ENCODE data around the gene MBD2. TPM values are rescaled to one million over a fixed set of nuclear protein-coding genes. Genes with fewer than 3 reads are reported as not detected.
A peak's percentile ranks its signal among the peaks of the same experiment; 100 is the strongest.
"Not testable (repeated sequence)": the region's sequence is repeated elsewhere in the genome, so short reads cannot be mapped to it uniquely, and the experiment has no call there.

MBD2 gene
- total RNA-seq, 2 donors from 2014 or later, result 35.9 to 39.2 TPM

DNA sequence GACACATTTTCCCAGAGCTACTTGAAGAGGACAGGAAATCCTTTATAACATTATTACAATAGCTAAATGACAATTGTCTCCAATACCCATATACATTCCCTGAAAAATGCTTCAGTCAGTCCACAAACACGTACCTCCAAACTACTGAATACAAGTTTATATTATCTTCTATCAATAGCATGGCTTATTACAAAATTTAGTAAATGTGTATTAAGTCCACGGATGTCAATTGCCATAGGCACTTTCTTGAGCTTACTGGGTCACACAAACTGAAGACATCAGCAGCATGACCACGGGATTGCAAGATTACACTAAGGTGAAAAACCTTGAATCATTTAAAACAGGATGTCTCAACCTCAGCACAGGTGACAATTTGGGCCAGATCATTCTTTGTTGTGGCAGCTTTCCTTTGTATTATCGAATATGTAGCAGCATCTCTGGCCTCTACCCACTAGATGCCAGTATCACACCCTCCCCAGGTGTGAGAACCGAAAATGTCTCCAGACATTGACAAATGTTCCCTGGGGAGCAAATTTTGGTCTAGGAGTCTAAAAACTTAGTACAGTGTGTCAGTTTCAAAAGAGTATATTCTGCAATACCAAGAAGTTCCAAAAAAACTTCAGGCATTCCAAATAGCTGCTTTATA, 1.4 kb downstream of the MBD2 start:
- Histone ChIP-seq H3K4me3 (ENCODE audit: low read length) (peak overlapping the region; percentile 88), H3K27me3 (ENCODE audit: control insufficient read depth, insufficient read depth, low read length, poor library complexity, severe bottlenecking) (no peaks in the 10 kb centered on the region), H3K4me1 (ENCODE audit: control insufficient read depth, insufficient read depth, low read length) (peaks cover 8% of the 10 kb centered on the region), H3K9me3 (ENCODE audit: control insufficient read depth, low read length) (no peaks in the 10 kb centered on the region), H3K36me3 (ENCODE audit: control insufficient read depth, insufficient read depth, low read length) (peaks cover 5% of the 10 kb centered on the region), H3K9ac (ENCODE audit: extremely low read depth, low read length, poor library complexity, severe bottlenecking) (peak overlapping the region; percentile 7), H3K27ac (ENCODE audit: low read depth, low read length) (no peak overlapping the region)
- no peak overlapping the region for H3K27ac Mint-ChIP-seq
- TF ChIP-seq, protein P1, sequence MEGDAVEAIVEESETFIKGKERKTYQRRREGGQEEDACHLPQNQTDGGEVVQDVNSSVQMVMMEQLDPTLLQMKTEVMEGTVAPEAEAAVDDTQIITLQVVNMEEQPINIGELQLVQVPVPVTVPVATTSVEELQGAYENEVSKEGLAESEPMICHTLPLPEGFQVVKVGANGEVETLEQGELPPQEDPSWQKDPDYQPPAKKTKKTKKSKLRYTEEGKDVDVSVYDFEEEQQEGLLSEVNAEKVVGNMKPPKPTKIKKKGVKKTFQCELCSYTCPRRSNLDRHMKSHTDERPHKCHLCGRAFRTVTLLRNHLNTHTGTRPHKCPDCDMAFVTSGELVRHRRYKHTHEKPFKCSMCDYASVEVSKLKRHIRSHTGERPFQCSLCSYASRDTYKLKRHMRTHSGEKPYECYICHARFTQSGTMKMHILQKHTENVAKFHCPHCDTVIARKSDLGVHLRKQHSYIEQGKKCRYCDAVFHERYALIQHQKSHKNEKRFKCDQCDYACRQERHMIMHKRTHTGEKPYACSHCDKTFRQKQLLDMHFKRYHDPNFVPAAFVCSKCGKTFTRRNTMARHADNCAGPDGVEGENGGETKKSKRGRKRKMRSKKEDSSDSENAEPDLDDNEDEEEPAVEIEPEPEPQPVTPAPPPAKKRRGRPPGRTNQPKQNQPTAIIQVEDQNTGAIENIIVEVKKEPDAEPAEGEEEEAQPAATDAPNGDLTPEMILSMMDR (conservative IDR thresholded peaks at IDR 0.05), result peak; percentile 39
- no peaks in the 10 kb centered on the region for H3K27me3 Mint-ChIP-seq (ENCODE audit: insufficient read depth)
- DNase-seq, result no peak
- 55 to 56% methylated on average over 2 to 5 of the region's 5 CpGs for WGBS, 2 experiments (ENCODE audit: insufficient coverage in 1 of 2, insufficient read length in 1 of 2)
- H3K4me1 Mint-ChIP-seq, result peaks cover 33% of the 10 kb centered on the region
- peaks cover 14% of the 10 kb centered on the region for H3K36me3 Mint-ChIP-seq (ENCODE audit: low read depth)
- H3K9me3 Mint-ChIP-seq, result no peaks in the 10 kb centered on the region
- H3K4me3 Mint-ChIP-seq, result peak overlapping the region; percentile 87

- H3K36me3 ChIP-seq (ENCODE audit: control insufficient read depth, insufficient read depth, low read length), result peaks cover 10% of the 10 kb centered on the region
- H3K4me1 ChIP-seq (ENCODE audit: control insufficient read depth, insufficient read depth, low read length), result peaks cover 4% of the 10 kb centered on the region
- no peak overlapping the region for H3K27ac ChIP-seq (ENCODE audit: low read depth, low read length)
- H3K9me3 ChIP-seq (ENCODE audit: control insufficient read depth, low read length), result no peaks in the 10 kb centered on the region
- H3K4me3 ChIP-seq (ENCODE audit: low read length), result no peak overlapping the region
- 91% methylated on average over 2 of the region's 2 CpGs; no CpG with 5 or more reads in 1 of the 2 experiments for WGBS, 2 experiments (ENCODE audit: insufficient coverage in 1 of 2, insufficient read length in 1 of 2)
- Mint-ChIP-seq H3K36me3 (ENCODE audit: low read depth) (peaks cover 14% of the 10 kb centered on the region), H3K4me1 (peaks cover 21% of the 10 kb centered on the region), H3K9me3 (no peaks in the 10 kb centered on the region), H3K27ac (no peak overlapping the region), H3K27me3 (ENCODE audit: insufficient read depth) (no peaks in the 10 kb centered on the region), H3K4me3 (no peak overlapping the region)
- no peak for DNase-seq
- H3K27me3 ChIP-seq (ENCODE audit: control insufficient read depth, insufficient read depth, low read length, poor library complexity, severe bottlenecking), result no peaks in the 10 kb centered on the region
- TF ChIP-seq, protein P1 (conservative IDR thresholded peaks at IDR 0.05), result no peak
- no peak overlapping the region for H3K9ac ChIP-seq (ENCODE audit: extremely low read depth, low read length, poor library complexity, severe bottlenecking)
Measured at GRCh38 chr18:54220406-54220805, 4.1 kb downstream of the MBD2 start.

- 79 to 99% methylated on average over 3 to 5 of the region's 6 CpGs for WGBS, 2 experiments (ENCODE audit: insufficient coverage in 1 of 2, insufficient read length in 1 of 2)
- not testable (repeated sequence) for H3K9me3 ChIP-seq (ENCODE audit: control insufficient read depth, low read length); H3K9ac ChIP-seq (ENCODE audit: extremely low read depth, low read length, poor library complexity, severe bottlenecking); H3K9me3 Mint-ChIP-seq; H3K27ac ChIP-seq (ENCODE audit: low read depth, low read length); H3K27me3 ChIP-seq (ENCODE audit: control insufficient read depth, insufficient read depth, low read length, poor library complexity, severe bottlenecking); H3K4me3 ChIP-seq (ENCODE audit: low read length); H3K4me3 Mint-ChIP-seq; H3K27ac Mint-ChIP-seq; DNase-seq; H3K27me3 Mint-ChIP-seq (ENCODE audit: insufficient read depth); H3K4me1 ChIP-seq (ENCODE audit: control insufficient read depth, insufficient read depth, low read length)
- Mint-ChIP-seq H3K4me1 (peaks cover 17% of the 10 kb centered on the region), H3K36me3 (ENCODE audit: low read depth) (peaks cover 14% of the 10 kb centered on the region)
- peaks cover 15% of the 10 kb centered on the region for H3K36me3 ChIP-seq (ENCODE audit: control insufficient read depth, insufficient read depth, low read length)
Measured at GRCh38 chr18:54218803-54219202, 5.7 kb downstream of the MBD2 start.
